B cell (primary cell): Measurements from ENCODE around the gene SEC24D. TPM values are rescaled to one million over a fixed set of nuclear protein-coding genes. Genes with fewer than 3 reads are reported as not detected.

Source experiments
- ATAC-seq: fragments of 200-7000 bp; cut with Tn5 transposase; one replicate; pipeline ENCODE4 v1.10.0; 2021; ENCODE audit warnings: low read depth, mild to moderate bottlenecking, moderate number of reproducible peaks, moderate library complexity
- CTCF ChIA-PET: fragments of 350-600 bp; sonication (Branson Sonifier 250); formaldehyde crosslinking; loops from one replicate; lab custom pipeline; 2021; ENCODE audit warnings: antibody characterized with exemption, inconsistent platforms; lab: Charles Lee
- POLR2A ChIA-PET: fragments of 350-600 bp; sonication (Branson Sonifier 250); formaldehyde crosslinking; loops from one replicate; lab custom pipeline; 2021; ENCODE audit warnings: antibody characterized with exemption; lab: Charles Lee
- DNase-seq: peaks from one replicate; pipeline ENCODE4 v3.0.0; 2013
- H2AFZ ChIP-seq: 2 replicates; pipeline ENCODE4 v1.6.1; 2012; ENCODE audit warnings: mild to moderate bottlenecking, low read depth, low read length; ENCODE audit not compliant: insufficient read depth, poor library complexity, severe bottlenecking
- H3K27ac ChIP-seq, 2 donors: 1 replicate in 1 of 2; 2 replicates in 1 of 2; pipeline ENCODE4 v1.5.1; 2012 to 2013; ENCODE audit warnings: low read length in 2 of 2, mild to moderate bottlenecking in 2 of 2, moderate library complexity in 1 of 2
- H3K27me3 ChIP-seq, 4 experiments: fragments of 200-600 bp in 1 of 4; sonication (generic) in 1 of 4; replicated peaks in 1 of 4; 1 replicate in 2 of 4; 2 replicates in 2 of 4; pipeline versions ENCODE4 v1.6.1 to v1.7.0; 2013 to 2016; ENCODE audit warnings: low read length in 3 of 4, mild to moderate bottlenecking in 2 of 4, mixed read lengths in 1 of 4, moderate library complexity in 1 of 4; ENCODE audit not compliant: insufficient read depth in 4 of 4, control insufficient read depth in 3 of 4; ENCODE audit errors: control extremely low read depth in 1 of 4
- H3K36me3 ChIP-seq, 2 experiments: replicated peaks in 1 of 2; 1 replicate in 1 of 2; 2 replicates in 1 of 2; pipeline versions ENCODE4 v1.6.1 to v1.7.1; 2013; ENCODE audit warnings: low read length in 1 of 2; ENCODE audit not compliant: insufficient read depth in 2 of 2, control insufficient read depth in 1 of 2; ENCODE audit errors: control extremely low read depth in 1 of 2, extremely low read depth in 1 of 2
- H3K4me1 ChIP-seq, 2 donors: fragments of 200-600 bp in 1 of 2; sonication (generic) in 1 of 2; 1 replicate in 1 of 2; 2 replicates in 1 of 2; pipeline versions ENCODE4 v1.5.1 to v1.6.1; 2013 to 2017; ENCODE audit warnings: low read length in 2 of 2; ENCODE audit not compliant: control insufficient read depth in 2 of 2, insufficient read depth in 2 of 2
- H3K4me2 ChIP-seq: replicated peaks from 2 replicates; pipeline ENCODE3; 2012; ENCODE audit warnings: mild to moderate bottlenecking, low read depth, low read length; ENCODE audit not compliant: poor library complexity, severe bottlenecking
- H3K4me3 ChIP-seq, 5 experiments: fragments of 200-600 bp in 1 of 5; sonication (generic) in 1 of 5; 1 replicate in 3 of 5; 2 replicates in 2 of 5; pipeline versions ENCODE4 v1.5.1 to v1.7.0; 2011 to 2016; ENCODE audit warnings: low read length in 4 of 5, mild to moderate bottlenecking in 4 of 5, low read depth in 2 of 5, control low read depth in 1 of 5, moderate library complexity in 1 of 5; ENCODE audit not compliant: insufficient read depth in 1 of 5; ENCODE audit errors: control extremely low read depth in 1 of 5, extremely low read depth in 1 of 5
- H3K79me2 ChIP-seq: fragments of 200-600 bp; sonication (generic); one replicate; pipeline ENCODE4 v1.6.0; 2016; ENCODE audit warnings: low read length; ENCODE audit not compliant: control insufficient read depth, insufficient read depth
- H3K9ac ChIP-seq: fragments of 200-600 bp; sonication (generic); 2 replicates; pipeline ENCODE4 v1.6.1; 2017; ENCODE audit warnings: mild to moderate bottlenecking, low read length, moderate library complexity
- H3K9me3 ChIP-seq, 3 donors: one replicate each; pipeline versions ENCODE4 v1.6.1 to v1.7.1; 2013; ENCODE audit warnings: low read length in 2 of 3; ENCODE audit not compliant: control insufficient read depth in 2 of 3, insufficient read depth in 1 of 3; ENCODE audit errors: control extremely low read depth in 1 of 3
- H4K20me1 ChIP-seq: 2 replicates; pipeline ENCODE4 v1.6.0; 2012; ENCODE audit warnings: mild to moderate bottlenecking, low read length; ENCODE audit not compliant: insufficient read depth, control insufficient read depth, poor library complexity, severe bottlenecking
- H3K27ac Mint-ChIP-seq: one replicate; pipeline ENCODE4 v1.8.0; 2021; ENCODE audit warnings: mixed read lengths
- H3K27me3 Mint-ChIP-seq: one replicate; pipeline ENCODE4 v1.8.0; 2021; ENCODE audit warnings: mixed read lengths
- H3K4me1 Mint-ChIP-seq: one replicate; pipeline ENCODE4 v1.8.0; 2021; ENCODE audit warnings: mixed read lengths
- H3K4me3 Mint-ChIP-seq: one replicate; pipeline ENCODE4 v1.8.0; 2021; ENCODE audit warnings: mixed read lengths
- H3K9me3 Mint-ChIP-seq: one replicate; pipeline ENCODE4 v1.8.0; 2022; ENCODE audit warnings: mixed read lengths; ENCODE audit not compliant: insufficient read depth
- CTCF ChIP-seq: fragments of 200-600 bp; IDR thresholded peaks from one replicate; pipeline ENCODE4 v1.8.0; 2022; ENCODE audit warnings: antibody characterized with exemption, mild to moderate bottlenecking
- EZH2 ChIP-seq: IDR thresholded peaks from 2 replicates; pipeline ENCODE4 v1.6.1; 2012; ENCODE audit warnings: borderline replicate concordance, low read depth, mild to moderate bottlenecking, moderate library complexity, low read length; ENCODE audit not compliant: insufficient read depth, poor library complexity, severe bottlenecking
- WGBS: methylation state at CpG from one replicate; pipeline ENCODE4 v1.1.5; 2013; ENCODE audit warnings: missing lambda C conversion rate; ENCODE audit not compliant: insufficient coverage; 5-methylcytosine and 5-hydroxymethylcytosine counted together
- intact Hi-C: fragments of 100-400 bp; cut with micrococcal nuclease; formaldehyde crosslinking; loops from one replicate; pipeline ENCODE4 v1.10.0; 2022
- polyA plus RNA-seq: library from polyadenylated mRNA; depleted of rRNA; stranded (reverse); fragments of >200 nt; gene quantifications from 2 replicates; pipeline ENCODE4 v1.2.3, GENCODE V29; 2012
- total RNA-seq, 2 donors: library from RNA; stranded (reverse); fragments of 120-200 nt in 1 of 2; gene quantifications; 1 replicate in 1 of 2; 2 replicates in 1 of 2; pipeline versions ENCODE4 v1.2.3 to v1.2.4, GENCODE V29; 2013 to 2022

The SEC24D gene
- total and polyA plus RNA-seq, 2 donors (not counting 1 experiment from before 2014, with no cell fraction given), result 7.1 to 15.8 TPM

- Histone ChIP-seq H2AFZ (no peak overlapping the region), H3K27ac (no peak overlapping the region), H4K20me1 (no peaks in the 10 kb centered on the region), H3K79me2 (no peaks in the 10 kb centered on the region), H3K4me3 (no peak overlapping the region), H3K9me3 (no peaks in the 10 kb centered on the region), H3K36me3 (peaks cover 5 to 23% of the 10 kb centered on the region in 2 experiments), H3K9ac (no peak overlapping the region), H3K4me2 (no peak overlapping the region), H3K27me3 (no peaks in the 10 kb centered on the region), H3K4me1 (no peaks in the 10 kb centered on the region)
- no peak for TF ChIP-seq CTCF
- TF ChIP-seq EZH2, result no peak
- H3K4me1 Mint-ChIP-seq, result no peaks in the 10 kb centered on the region
- ATAC-seq (no peak), DNase-seq (no peak)
- ChIA-PET CTCF (no interaction called here), POLR2A (no interaction called here)
- intact Hi-C loops, result no loop called here
- H3K9me3 Mint-ChIP-seq, result no peaks in the 10 kb centered on the region
- no peak overlapping the region for H3K4me3 Mint-ChIP-seq
- H3K27ac Mint-ChIP-seq, result no peak overlapping the region
- H3K27me3 Mint-ChIP-seq, result no peaks in the 10 kb centered on the region
Observed at GRCh38 chr4:118736900-118737299, 99.0 kb downstream of the SEC24D start.

- CTCF ChIA-PET, result no interaction called here
- no peak overlapping the region for H2AFZ ChIP-seq
- Mint-ChIP-seq H3K27me3 (no peaks in the 10 kb centered on the region), H3K9me3 (no peaks in the 10 kb centered on the region), H3K4me3 (no peak overlapping the region), H3K27ac (no peak overlapping the region), H3K4me1 (no peaks in the 10 kb centered on the region)
- no peak for TF ChIP-seq EZH2
- TF ChIP-seq CTCF, result no peak
- no peak overlapping the region for H3K4me3 ChIP-seq
- peaks cover 7 to 15% of the 10 kb centered on the region in 2 experiments for H3K36me3 ChIP-seq
- no peaks in the 10 kb centered on the region for H3K4me1 ChIP-seq
- POLR2A ChIA-PET, result no interaction called here
- ATAC-seq (no peak), DNase-seq (no peak)
- no peaks in the 10 kb centered on the region for H3K9me3 ChIP-seq
- no peak overlapping the region for H3K9ac ChIP-seq
- H3K79me2 ChIP-seq, result no peaks in the 10 kb centered on the region
- no peaks in the 10 kb centered on the region for H4K20me1 ChIP-seq
- no CpG with 5 or more reads among the region's 7 CpGs for WGBS
- H3K27me3 ChIP-seq, result no peaks in the 10 kb centered on the region
- H3K27ac ChIP-seq, result no peak overlapping the region
- intact Hi-C loops, result no loop called here
- H3K4me2 ChIP-seq, result no peak overlapping the region
Observed at GRCh38 chr4:118734491-118735205, 101.3 kb downstream of the SEC24D start.
